Mesendoderm (in vitro differentiated cells): ENCODE results near the gene BTNL8.
A peak's percentile ranks its signal among the peaks of the same experiment; 100 is the strongest.

Experiments
- DNase-seq: peaks from one replicate; pipeline ENCODE4 v3.0.0; 2013
- H2AK5ac ChIP-seq: 2 replicates; pipeline ENCODE4 v1.6.1; 2013; ENCODE audit warnings: low read length, inconsistent platforms
- H2BK120ac ChIP-seq: 2 replicates; pipeline ENCODE4 v1.6.1; 2013; ENCODE audit warnings: low read depth, mild to moderate bottlenecking, low read length, moderate library complexity, mixed read lengths
- H2BK15ac ChIP-seq: replicated peaks from 2 replicates; pipeline ENCODE4 v1.6.1; 2013; ENCODE audit warnings: low read depth, mild to moderate bottlenecking, moderate library complexity
- H2BK5ac ChIP-seq: 2 replicates; pipeline ENCODE4 v1.6.1; 2013; ENCODE audit warnings: low read length, inconsistent platforms
- H3K18ac ChIP-seq: 2 replicates; pipeline ENCODE4 v1.6.1; 2013; ENCODE audit warnings: mild to moderate bottlenecking, low read length, mixed read lengths
- H3K23ac ChIP-seq: one replicate; pipeline ENCODE4 v1.6.1; 2013; ENCODE audit warnings: low read length
- H3K27ac ChIP-seq: 2 replicates; pipeline ENCODE4 v1.5.1; 2013; ENCODE audit warnings: low read depth, mild to moderate bottlenecking, inconsistent platforms, low read length, moderate library complexity
- H3K27me3 ChIP-seq: 2 replicates; pipeline ENCODE4 v1.6.1; 2013; ENCODE audit warnings: low read length, control low read depth, mild to moderate bottlenecking, inconsistent platforms; ENCODE audit not compliant: insufficient read depth, poor library complexity
- H3K36me3 ChIP-seq: 2 replicates; pipeline ENCODE4 v1.6.1; 2013; ENCODE audit warnings: low read length, inconsistent platforms; ENCODE audit not compliant: control insufficient read depth, insufficient read depth
- H3K4ac ChIP-seq: one replicate; pipeline ENCODE4 v1.6.1; 2013; ENCODE audit warnings: low read depth, mild to moderate bottlenecking, low read length, moderate library complexity
- H3K4me1 ChIP-seq: 2 replicates; pipeline ENCODE4 v1.6.1; 2013; ENCODE audit warnings: low read depth, low read length, inconsistent platforms; ENCODE audit not compliant: control insufficient read depth
- H3K4me2 ChIP-seq: 2 replicates; pipeline ENCODE4 v1.6.1; 2013; ENCODE audit warnings: low read length
- H3K4me3 ChIP-seq: 2 replicates; pipeline ENCODE4 v1.5.1; 2013; ENCODE audit warnings: mild to moderate bottlenecking, low read length
- H3K56ac ChIP-seq: one replicate; pipeline ENCODE4 v1.6.1; 2013; ENCODE audit warnings: low read length
- H3K79me1 ChIP-seq: 2 replicates; pipeline ENCODE4 v1.6.1; 2013; ENCODE audit warnings: low read length, inconsistent platforms
- H3K79me2 ChIP-seq: 2 replicates; pipeline ENCODE4 v1.6.1; 2013; ENCODE audit warnings: mild to moderate bottlenecking, low read length; ENCODE audit not compliant: control insufficient read depth, insufficient read depth
- H3K9ac ChIP-seq: 2 replicates; pipeline ENCODE4 v1.6.1; 2013; ENCODE audit warnings: low read length, inconsistent platforms
- H4K5ac ChIP-seq: one replicate; pipeline ENCODE4 v1.6.1; 2013; ENCODE audit warnings: low read length
- H4K8ac ChIP-seq: one replicate; pipeline ENCODE4 v1.6.1; 2013; ENCODE audit warnings: low read depth, mild to moderate bottlenecking, control low read depth, low read length, moderate library complexity
- WGBS: extraction: QIAGEN DNeasy Blood & Tissue Kit; methylation state at CpG from one replicate; pipeline ENCODE4 v1.1.7; 2013; ENCODE audit warnings: low lambda C conversion rate, missing lambda C conversion rate; ENCODE audit not compliant: insufficient coverage; ENCODE audit errors: extremely low coverage; 5-methylcytosine and 5-hydroxymethylcytosine counted together

Gene BTNL8

GRCh38 chr5:180974612-180975315, 75.8 kb downstream of the BTNL8 start:
- WGBS, result no CpG with 5 or more reads among the region's 2 CpGs
- Histone ChIP-seq H3K9ac (no peak overlapping the region), H3K4me1 (no peaks in the 10 kb centered on the region), H3K79me1 (no peaks in the 10 kb centered on the region), H2BK5ac (no peak overlapping the region), H3K27me3 (no peaks in the 10 kb centered on the region), H3K27ac (no peak overlapping the region), H2BK15ac (no peak overlapping the region), H3K79me2 (no peaks in the 10 kb centered on the region), H3K18ac (no peak overlapping the region), H2AK5ac (no peak overlapping the region), H4K5ac (no peak overlapping the region), H3K4me2 (no peak overlapping the region), H3K23ac (no peak overlapping the region), H4K8ac (no peak overlapping the region), H2BK120ac (no peak overlapping the region), H3K4ac (no peak overlapping the region), H3K36me3 (no peaks in the 10 kb centered on the region), H3K4me3 (no peak overlapping the region), H3K56ac (no peak overlapping the region)
- DNase-seq, result no peak

GRCh38 chr5:180975338-180975737, 76.4 kb downstream of the BTNL8 start:
- H3K4me1 ChIP-seq, result no peaks in the 10 kb centered on the region
- H2BK5ac ChIP-seq, result no peak overlapping the region
- H4K5ac ChIP-seq, result no peak overlapping the region
- no peak overlapping the region for H4K8ac ChIP-seq
- no peaks in the 10 kb centered on the region for H3K79me2 ChIP-seq
- no peaks in the 10 kb centered on the region for H3K36me3 ChIP-seq
- WGBS, result no CpG with 5 or more reads among the region's 2 CpGs
- H2AK5ac ChIP-seq, result no peak overlapping the region
- no peak for DNase-seq
- no peak overlapping the region for H3K27ac ChIP-seq
- H3K4me3 ChIP-seq, result no peak overlapping the region
- H3K4ac ChIP-seq, result no peak overlapping the region
- no peak overlapping the region for H2BK120ac ChIP-seq
- no peak overlapping the region for H3K4me2 ChIP-seq
- no peak overlapping the region for H2BK15ac ChIP-seq
- H3K18ac ChIP-seq, result no peak overlapping the region
- no peak overlapping the region for H3K9ac ChIP-seq
- H3K23ac ChIP-seq, result no peak overlapping the region
- no peaks in the 10 kb centered on the region for H3K27me3 ChIP-seq
- no peaks in the 10 kb centered on the region for H3K79me1 ChIP-seq
- H3K56ac ChIP-seq, result no peak overlapping the region

DNA sequence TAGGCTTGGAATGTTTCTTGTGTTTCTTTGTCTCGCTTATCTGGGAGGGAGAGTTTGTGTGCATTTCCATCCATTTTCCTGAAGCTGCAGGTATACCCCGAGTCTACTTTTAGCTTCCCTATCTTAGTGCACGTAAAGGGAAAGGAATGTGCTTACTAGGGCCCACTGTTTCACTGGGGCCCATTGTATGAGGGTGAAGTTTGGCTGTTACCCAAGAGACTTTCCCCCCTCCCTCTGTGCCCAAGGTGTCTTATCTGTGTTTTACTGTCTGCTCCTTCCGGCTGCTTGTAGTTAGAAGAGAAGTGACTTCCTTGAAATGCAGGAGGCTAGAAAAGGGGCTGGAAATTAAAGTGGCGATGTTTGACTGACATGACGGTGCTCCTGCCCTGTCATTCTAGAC, 77.6 kb downstream of the BTNL8 start:
- no peak overlapping the region for H3K27ac ChIP-seq
- no peak overlapping the region for H3K18ac ChIP-seq
- WGBS, result no CpG with 5 or more reads among the region's 6 CpGs
- no peak overlapping the region for H2BK5ac ChIP-seq
- H3K79me1 ChIP-seq, result no peaks in the 10 kb centered on the region
- H4K5ac ChIP-seq, result no peak overlapping the region
- no peak overlapping the region for H3K56ac ChIP-seq
- H4K8ac ChIP-seq, result no peak overlapping the region
- no peak overlapping the region for H3K4me2 ChIP-seq
- no peak for DNase-seq
- H3K9ac ChIP-seq, result no peak overlapping the region
- no peak overlapping the region for H3K23ac ChIP-seq
- no peak overlapping the region for H2BK15ac ChIP-seq
- H3K4me1 ChIP-seq, result no peaks in the 10 kb centered on the region
- no peak overlapping the region for H2BK120ac ChIP-seq
- H3K27me3 ChIP-seq, result no peaks in the 10 kb centered on the region
- H3K4me3 ChIP-seq, result no peak overlapping the region
- H3K36me3 ChIP-seq, result no peaks in the 10 kb centered on the region
- no peak overlapping the region for H3K4ac ChIP-seq
- no peaks in the 10 kb centered on the region for H3K79me2 ChIP-seq
- H2AK5ac ChIP-seq, result no peak overlapping the region

DNA sequence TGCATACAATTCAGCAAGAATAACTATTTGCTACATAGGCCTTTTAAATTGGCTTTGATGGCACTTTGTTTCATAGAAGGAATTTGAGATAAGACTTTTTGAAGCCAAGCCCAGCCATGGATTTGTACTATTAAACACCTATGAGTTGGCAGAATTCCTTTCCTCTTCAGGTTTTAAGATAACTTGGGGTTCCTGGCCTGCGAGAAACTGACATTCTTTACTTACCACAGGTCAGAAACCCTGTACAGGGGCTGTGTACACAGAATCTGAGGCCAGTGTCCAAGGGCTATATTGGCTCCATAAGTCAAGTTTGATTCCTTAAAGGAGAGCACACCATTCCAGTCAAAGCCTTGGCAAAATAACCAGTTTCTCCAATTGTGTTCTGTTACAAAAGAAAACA, 78.9 kb downstream of the BTNL8 start:
- Histone ChIP-seq H2AK5ac (no peak overlapping the region), H2BK120ac (no peak overlapping the region), H3K4me3 (no peak overlapping the region), H3K56ac (no peak overlapping the region), H3K18ac (no peak overlapping the region), H3K4me2 (no peak overlapping the region), H3K23ac (no peak overlapping the region), H4K8ac (no peak overlapping the region), H3K4ac (no peak overlapping the region), H3K27me3 (no peaks in the 10 kb centered on the region), H3K79me2 (no peaks in the 10 kb centered on the region), H3K79me1 (no peaks in the 10 kb centered on the region), H2BK15ac (no peak overlapping the region), H3K36me3 (no peaks in the 10 kb centered on the region), H3K27ac (no peak overlapping the region), H4K5ac (no peak overlapping the region), H3K9ac (no peak overlapping the region), H3K4me1 (no peaks in the 10 kb centered on the region), H2BK5ac (no peak overlapping the region)
- no peak for DNase-seq
- WGBS, result no CpG with 5 or more reads among the region's 1 CpG

GRCh38 chr5:180982008-180982741, 83.2 kb downstream of the BTNL8 start:
- no peak overlapping the region for H3K23ac ChIP-seq
- H3K79me1 ChIP-seq, result no peaks in the 10 kb centered on the region
- peak; percentile 54 for DNase-seq
- H2BK5ac ChIP-seq, result no peak overlapping the region
- no peaks in the 10 kb centered on the region for H3K79me2 ChIP-seq
- H3K36me3 ChIP-seq, result no peaks in the 10 kb centered on the region
- no peak overlapping the region for H3K56ac ChIP-seq
- H3K18ac ChIP-seq, result no peak overlapping the region
- no peaks in the 10 kb centered on the region for H3K27me3 ChIP-seq
- H3K4me3 ChIP-seq, result no peak overlapping the region
- no peak overlapping the region for H4K5ac ChIP-seq
- no peak overlapping the region for H2BK15ac ChIP-seq
- WGBS, result no CpG with 5 or more reads among the region's 23 CpGs
- no peak overlapping the region for H2BK120ac ChIP-seq
- H3K27ac ChIP-seq, result no peak overlapping the region
- no peak overlapping the region for H3K4me2 ChIP-seq
- H3K4me1 ChIP-seq, result no peaks in the 10 kb centered on the region
- H3K9ac ChIP-seq, result no peak overlapping the region
- H2AK5ac ChIP-seq, result no peak overlapping the region
- no peak overlapping the region for H3K4ac ChIP-seq
- no peak overlapping the region for H4K8ac ChIP-seq
